Activated CD4-positive, alpha-beta T cell treated with anti-CD3 and anti-CD28 coated beads, Interleukin-2, Interleukin-6, amounts not matched to agents 100 ng/mL and 50 ng/mL, durations not matched to agents 16 hours and 8 hours (primary cell): ENCODE results near the gene CHEK1.
"Not testable (repeated sequence)": the region's sequence is repeated elsewhere in the genome, so short reads cannot be mapped to it uniquely, and the experiment has no call there.

ENCODE experiments used
- DNase-seq: peaks from one replicate; pipeline ENCODE4 v3.0.0-alpha.2; 2020

CHEK1 gene

DNA sequence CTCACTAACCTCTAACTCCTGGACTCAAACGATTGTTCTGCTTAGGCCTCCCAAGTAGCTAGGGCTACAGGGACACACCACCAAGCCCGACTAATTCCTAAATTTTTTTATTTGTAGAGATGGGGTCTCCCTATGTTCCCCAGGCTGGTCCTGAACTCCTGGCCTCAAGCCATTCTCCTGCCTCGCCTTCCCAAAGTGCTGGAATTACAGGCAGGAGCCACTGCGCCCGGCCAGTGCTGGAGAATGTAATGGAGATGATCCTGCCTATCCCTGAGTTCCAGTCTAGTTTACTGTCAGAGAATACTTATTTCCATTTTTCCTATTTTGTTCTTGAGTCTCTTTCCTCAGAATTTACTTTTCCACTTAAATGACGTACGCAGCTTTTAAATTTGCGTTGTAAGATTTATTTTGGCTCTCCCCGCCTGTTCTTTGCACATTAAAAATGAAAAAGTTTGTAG lies at the start of gene CHEK1:
TSS of gene CHEK1 (plus strand) at position 408 of the 458 bp plus-strand sequence. CDS start 1,606 bp downstream, outside the sequence.
- DNase-seq, result no peak

DNA sequence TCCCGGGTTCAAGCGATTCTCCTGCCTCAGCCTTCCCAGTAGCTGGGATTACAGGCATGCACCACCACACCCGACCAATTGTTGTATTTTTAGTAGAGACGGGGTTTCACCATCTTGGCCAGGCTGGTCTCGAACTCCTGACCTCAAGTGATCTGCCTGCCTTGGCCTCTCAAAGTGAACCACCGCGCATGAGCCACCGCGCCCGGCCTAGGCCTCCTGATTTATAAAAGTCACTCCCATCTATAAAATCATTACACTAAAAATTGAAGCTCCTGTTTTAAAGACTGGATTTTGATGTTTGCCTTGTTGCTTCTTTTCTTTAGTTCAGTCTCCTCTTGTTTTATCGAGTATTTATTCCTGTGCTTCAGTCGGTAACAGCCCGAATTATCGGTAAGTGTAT lies 47.8 kb upstream of the CHEK1 start:
- DNase-seq, result not testable (repeated sequence)

- DNase-seq, result no peak
Measured at GRCh38 chr11:125578783-125579182, 46.2 kb upstream of the CHEK1 start.

GRCh38 chr11:125579811-125580210 lies 45.2 kb upstream of the CHEK1 start:
- DNase-seq, result no peak

GRCh38 chr11:125583496-125583895 lies 41.5 kb upstream of the CHEK1 start:
- DNase-seq, result no peak

- no peak for DNase-seq
Measured at GRCh38 chr11:125585487-125585886, 39.5 kb upstream of the CHEK1 start.

DNA sequence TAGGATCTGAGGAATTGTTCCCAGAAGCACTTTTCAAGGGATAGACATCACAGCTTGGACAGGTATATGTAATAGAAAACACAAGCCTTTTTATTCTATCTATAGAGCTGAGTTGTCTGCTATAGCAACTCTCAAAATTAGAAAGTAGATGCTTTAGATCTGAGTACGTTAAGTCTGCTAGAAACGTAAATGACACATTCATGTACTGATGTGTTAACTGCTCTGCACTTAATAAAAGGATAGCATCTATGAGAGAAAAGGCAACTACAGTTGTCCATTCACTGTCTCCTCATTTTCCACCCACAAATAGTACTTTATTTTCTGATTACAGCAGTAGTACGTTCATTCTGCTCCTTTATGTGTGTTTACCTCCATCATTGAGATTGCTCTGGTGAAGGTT lies 38.3 kb upstream of the CHEK1 start:
- DNase-seq, result peak; percentile 56

- no peak for DNase-seq
Measured at GRCh38 chr11:125587480-125587879, 37.5 kb upstream of the CHEK1 start.

DNA sequence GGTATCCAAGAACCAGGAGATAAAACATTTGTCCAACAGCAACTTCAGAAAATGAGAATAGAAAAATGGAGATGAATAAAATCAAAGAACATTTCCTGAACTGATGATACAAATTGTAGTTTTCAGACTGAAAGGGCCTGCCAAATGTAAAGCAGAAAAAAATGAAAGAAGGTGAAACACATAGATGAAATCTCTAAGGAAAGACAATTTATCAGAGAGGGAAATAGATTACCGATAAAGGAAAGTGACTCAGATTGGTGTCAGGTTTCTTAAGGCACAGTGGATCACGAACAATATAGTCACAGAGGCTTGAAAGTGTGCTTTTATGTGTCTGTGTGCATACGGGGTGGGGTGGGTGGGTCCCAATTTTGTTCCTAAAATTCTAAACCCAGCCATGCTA lies 36.5 kb upstream of the CHEK1 start:
- peak; percentile 27 for DNase-seq

GRCh38 chr11:125591649-125592304 lies 33.2 kb upstream of the CHEK1 start:
- peak; percentile 45 for DNase-seq

GRCh38 chr11:125592305-125593113 lies 32.5 kb upstream of the CHEK1 start, which contains the start of gene STT3A:
STT3A (plus strand) TSS chr11:125592852; CDS start chr11:125595916, 3,064 bp downstream.
- DNase-seq, result peak; percentile 99

GRCh38 chr11:125593114-125593820 lies 31.7 kb upstream of the CHEK1 start:
- no peak for DNase-seq

DNA sequence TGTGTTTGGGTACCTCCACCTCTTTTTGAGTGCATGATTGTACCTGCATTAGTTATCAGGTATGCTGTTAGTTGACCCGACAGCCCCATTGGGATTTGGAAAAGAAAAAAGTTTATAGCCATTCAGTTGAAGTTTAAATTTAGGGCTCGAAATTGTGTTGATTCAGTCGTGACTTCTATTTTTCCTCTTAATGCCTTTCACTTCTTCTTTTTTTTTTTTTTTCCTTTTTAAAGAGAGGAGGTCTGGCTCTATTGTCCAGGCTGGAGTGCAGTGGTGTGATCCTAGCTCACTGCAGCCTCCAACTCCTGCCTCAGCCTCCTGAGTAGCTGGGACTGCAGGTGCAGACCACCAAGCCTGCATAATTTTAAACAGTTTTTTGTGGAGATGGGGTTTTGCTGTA lies 30.0 kb upstream of the CHEK1 start:
- no peak for DNase-seq

DNA sequence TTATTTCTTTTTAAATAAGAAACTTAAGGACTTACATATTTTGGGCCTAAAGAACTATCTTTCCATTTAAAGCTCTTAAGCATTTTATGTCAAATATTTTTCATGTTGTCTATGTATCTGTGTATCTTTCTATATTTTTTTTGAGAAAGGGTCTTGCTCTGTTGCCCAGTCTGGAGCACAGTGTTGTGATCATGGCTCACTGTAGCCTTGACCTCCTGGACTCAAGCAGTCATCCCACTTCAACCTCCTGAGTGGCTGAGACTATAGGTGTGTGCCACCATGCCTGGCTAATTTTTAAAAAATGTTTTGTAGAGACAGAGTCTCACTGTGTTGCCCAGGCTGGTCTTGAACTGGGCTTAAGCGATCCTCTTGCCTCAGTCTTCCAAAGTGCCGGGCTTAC lies 24.3 kb upstream of the CHEK1 start:
- DNase-seq, result no peak

- DNase-seq, result no peak
Measured at GRCh38 chr11:125603207-125603606, 21.8 kb upstream of the CHEK1 start.

DNA sequence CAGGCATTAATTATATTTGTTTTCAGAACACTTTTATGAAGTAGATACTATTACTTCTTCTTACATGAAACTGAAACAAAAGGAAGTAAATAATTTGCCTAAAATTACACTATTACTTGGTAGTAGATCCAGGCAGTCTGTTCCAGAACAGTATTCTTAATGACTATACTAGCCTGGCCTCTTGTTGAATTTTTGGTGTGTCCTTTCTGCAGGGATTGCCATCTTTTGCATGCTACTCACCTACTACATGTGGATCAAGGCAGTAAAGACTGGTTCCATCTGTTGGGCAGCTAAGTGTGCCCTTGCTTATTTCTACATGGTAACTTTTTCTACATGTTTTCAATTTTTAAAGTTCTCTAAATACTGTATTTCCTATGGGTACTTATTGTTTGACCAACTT lies 19.5 kb upstream of the CHEK1 start:
- DNase-seq, result no peak

GRCh38 chr11:125609545-125609944 lies 15.4 kb upstream of the CHEK1 start:
- no peak for DNase-seq

DNA sequence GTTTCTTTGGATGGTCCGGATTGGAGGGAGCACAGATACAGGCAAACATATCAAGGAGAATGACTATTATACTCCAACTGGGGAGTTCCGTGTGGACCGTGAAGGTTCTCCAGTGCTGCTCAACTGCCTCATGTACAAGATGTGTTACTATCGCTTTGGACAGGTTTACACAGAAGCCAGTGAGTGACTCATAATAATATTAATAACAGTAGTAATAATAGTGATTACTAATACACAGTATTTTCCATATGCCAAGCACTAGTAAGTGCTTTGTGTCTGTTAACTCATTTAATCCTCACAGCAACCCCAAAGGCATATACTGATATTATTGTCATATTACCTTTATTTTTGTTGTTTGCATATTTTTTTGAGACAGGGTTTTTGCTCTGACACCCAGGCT lies 6.6 kb upstream of the CHEK1 start:
- DNase-seq, result no peak

GRCh38 chr11:125621995-125622394 lies 3.0 kb upstream of the CHEK1 start:
- no peak for DNase-seq

DNA sequence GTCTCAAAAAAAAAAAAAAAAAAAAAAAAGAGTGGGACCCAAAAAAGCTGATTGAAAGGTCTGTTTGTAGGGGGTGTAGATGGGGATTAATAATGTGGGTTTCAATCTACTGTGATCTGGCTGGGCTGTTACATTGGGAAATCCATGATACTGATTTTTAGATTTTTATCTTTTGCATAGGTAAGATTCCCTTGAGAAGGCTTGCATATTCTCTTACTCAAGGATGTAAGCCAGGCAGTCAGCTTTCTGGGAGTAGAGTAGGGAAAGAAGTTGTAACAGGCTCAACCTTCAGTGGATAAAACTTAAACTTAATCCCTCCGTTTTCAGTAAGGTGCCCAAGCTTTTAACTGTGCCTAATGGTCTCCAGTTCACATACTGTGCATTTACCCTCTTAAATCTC lies 1.9 kb upstream of the CHEK1 start:
- DNase-seq, result no peak

DNA sequence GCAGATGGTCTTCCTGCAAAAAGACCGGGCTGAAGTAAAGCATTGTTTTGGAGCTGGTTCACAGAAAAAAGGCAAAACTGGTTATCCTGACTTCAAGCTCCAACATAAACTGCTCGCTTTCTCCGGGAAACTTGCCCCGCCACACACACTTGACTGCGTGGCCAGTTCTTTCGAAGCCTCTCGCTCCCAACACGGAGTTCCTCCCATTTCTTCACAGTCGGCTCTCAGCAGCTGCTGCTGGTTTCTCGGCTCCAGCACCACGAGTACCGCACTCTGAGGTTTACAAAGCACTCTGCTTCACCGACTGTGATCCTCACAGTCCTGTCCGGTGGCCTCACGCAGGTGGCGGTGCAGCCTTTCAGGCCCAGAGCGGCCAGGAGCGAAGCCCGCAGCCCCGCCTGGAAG lies 264 bp downstream of the CHEK1 start:
- no peak for DNase-seq

- peak; percentile 93 for DNase-seq
Measured at GRCh38 chr11:125625630-125626287, 796 bp downstream of the CHEK1 start.
